Ovary (tissue), 3 donors: ENCODE data around the gene DBH.

Source experiments
- CTCF ChIP-seq, 3 donors: fragments of 450-650 bp in 2 of 3; fragments of 200-600 bp in 1 of 3; IDR thresholded peaks; one replicate each; pipeline versions ENCODE4 v1.5.1 to v1.8.0; 2016 to 2022; ENCODE audit warnings: antibody characterized with exemption in 3 of 3, mild to moderate bottlenecking in 1 of 3
- EP300 ChIP-seq: sonication (generic); formaldehyde crosslinking; IDR thresholded peaks from one replicate; pipeline ENCODE4 v1.6.1; 2017; ENCODE audit warnings: antibody characterized with exemption
- donor health status: DM: no; HTN: no; CAD: no.

- TF ChIP-seq CTCF (IDR thresholded peaks at IDR 0.05) (no peak), EP300 (no peak)
These were observed 37.1 kb downstream of the DBH start for GRCh38 chr9:133673258-133673655.
